NCI-H1694 (cell line): ENCODE measurements around the gene BAG3.
"Not testable (repeated sequence)": the region's sequence is repeated elsewhere in the genome, so short reads cannot be mapped to it uniquely, and the experiment has no call there.

Experiments used
- DNase-seq: peaks from one replicate; lab custom pipeline; 2025; lab: John Stamatoyannopoulos, UW

BAG3 gene

GRCh38 chr10:119693262-119693957, 42.2 kb downstream of the BAG3 start:
- DNase-seq, result no peak

DNA sequence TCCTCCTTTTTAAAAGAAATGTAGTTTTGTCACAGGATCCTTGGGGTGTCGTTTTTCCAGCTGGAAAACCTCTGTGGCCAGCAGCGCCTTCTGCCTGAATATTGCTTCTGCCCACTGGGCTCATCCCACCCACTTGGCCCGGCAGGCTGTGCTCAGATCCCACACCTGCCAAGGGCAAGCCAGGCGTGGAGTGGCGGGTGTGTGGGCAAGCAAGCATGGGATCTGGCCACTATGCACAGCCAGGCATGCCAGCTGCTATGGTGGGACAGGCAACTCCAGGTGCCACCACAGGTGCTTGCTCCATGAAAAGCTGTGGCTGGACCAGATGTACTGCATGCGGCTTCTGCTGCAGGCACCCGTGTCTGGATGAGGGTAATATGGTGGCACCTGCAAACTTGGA, 43.4 kb downstream of the BAG3 start:
- DNase-seq, result no peak

DNA sequence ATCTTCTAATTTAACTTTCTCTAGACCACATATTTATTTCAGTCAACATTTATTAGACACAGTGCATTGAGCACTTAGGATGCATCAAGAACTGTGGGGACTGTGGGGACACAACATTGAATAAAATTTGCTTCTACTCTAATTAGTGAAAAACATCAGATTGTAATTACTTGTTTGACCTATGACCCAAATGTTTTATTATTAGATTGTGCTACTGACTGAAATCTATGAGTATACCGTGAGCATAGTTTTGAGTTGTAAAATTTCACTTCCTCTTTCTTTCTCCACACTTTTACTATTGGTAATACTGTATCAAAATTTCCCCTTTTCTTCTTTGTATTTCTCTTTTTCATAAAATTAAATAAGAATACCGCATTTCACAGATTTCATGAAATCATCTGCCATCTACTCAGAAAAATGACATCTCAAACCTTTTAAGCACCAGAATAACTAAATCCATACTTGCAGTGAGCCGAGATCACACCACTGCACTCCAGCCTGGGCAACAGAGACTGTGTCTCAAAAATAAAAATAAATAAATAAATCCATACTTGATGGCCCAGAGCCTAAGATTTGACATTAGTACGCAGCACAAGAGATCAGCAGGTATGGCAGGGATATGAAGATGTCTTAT, 49.3 kb downstream of the BAG3 start:
- no peak for DNase-seq

GRCh38 chr10:119701861-119702260, 50.7 kb downstream of the BAG3 start:
- DNase-seq, result no peak

DNA sequence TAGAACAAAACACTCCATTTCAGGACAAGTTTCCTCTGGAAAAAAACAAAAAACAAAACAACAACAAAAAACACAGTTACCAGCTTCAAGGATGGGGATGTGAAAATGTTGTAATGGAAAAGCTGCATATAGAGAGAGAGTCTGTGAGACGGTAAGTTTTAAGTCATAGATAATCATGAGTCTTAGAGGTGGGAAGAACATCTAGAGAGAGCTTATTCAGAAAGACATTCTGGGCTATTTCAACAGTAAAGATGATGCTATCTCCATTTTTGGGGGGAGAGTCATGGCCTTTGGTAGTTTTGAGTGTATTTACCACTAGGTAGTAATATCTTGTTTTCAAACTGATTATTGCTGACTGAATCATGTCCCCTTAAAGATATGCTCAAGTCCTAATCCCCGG, 51.4 kb downstream of the BAG3 start:
- no peak for DNase-seq

DNA sequence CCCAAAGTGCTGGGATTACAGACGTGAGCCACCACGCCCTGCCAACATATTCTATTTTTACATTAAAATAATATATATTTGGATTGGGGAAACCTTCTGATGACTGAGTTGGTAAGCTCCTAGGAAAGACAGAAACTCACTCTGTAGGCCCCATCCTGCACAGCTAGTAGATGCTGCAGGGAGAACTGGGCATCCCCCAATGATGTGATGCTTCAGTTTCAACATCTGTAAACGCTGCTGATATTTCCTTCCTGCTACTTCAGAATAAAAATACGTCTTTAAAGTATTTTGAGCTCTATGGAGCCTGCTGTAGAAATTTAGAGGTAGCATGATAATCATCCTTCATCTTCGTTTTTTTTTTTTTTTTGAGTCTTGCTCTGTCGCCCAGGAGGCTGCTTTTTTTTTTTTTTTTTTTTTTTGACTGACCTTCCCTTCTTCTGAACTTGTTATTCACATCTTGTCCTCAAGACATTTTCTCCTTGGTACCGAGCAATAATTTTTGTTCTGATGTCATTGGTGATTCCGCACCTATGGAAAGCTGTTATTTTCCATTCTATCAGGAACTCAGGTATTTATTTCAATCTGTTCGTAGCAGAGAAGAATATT, 52.8 kb downstream of the BAG3 start:
- DNase-seq, result no peak

- DNase-seq, result no peak
These were observed 54.3 kb downstream of the BAG3 start for GRCh38 chr10:119705434-119705831.

- no peak for DNase-seq
These were observed 55.5 kb downstream of the BAG3 start for GRCh38 chr10:119706521-119707278.

GRCh38 chr10:119707331-119707730, 56.2 kb downstream of the BAG3 start:
- DNase-seq, result not testable (repeated sequence)

DNA sequence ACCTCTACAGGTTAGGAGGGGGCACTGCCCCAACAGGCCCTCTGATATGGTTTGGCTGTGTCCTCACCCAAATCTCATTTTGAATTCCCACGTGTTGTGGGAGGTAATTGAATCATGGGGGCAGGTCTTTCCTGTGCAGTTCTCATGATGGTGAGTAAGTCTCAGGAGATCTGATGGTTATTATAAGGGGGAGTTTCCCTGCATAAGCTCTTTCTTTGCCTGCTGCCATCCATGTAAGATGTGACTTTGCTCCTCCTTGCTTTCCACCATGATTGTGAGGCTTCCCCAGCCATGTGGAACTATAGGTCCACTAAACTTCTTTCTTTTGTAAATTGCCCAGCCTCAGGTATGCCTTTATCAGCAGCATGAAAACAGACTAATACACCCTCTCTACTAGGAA, 59.8 kb downstream of the BAG3 start:
- not testable (repeated sequence) for DNase-seq

- no peak for DNase-seq
These were observed 62.7 kb downstream of the BAG3 start for GRCh38 chr10:119713744-119714483.

- DNase-seq, result no peak
These were observed 63.3 kb downstream of the BAG3 start for GRCh38 chr10:119714484-119714816.

GRCh38 chr10:119715628-119716505, 64.7 kb downstream of the BAG3 start:
- no peak for DNase-seq

- DNase-seq, result no peak
These were observed 72.0 kb downstream of the BAG3 start for GRCh38 chr10:119723161-119723560.

DNA sequence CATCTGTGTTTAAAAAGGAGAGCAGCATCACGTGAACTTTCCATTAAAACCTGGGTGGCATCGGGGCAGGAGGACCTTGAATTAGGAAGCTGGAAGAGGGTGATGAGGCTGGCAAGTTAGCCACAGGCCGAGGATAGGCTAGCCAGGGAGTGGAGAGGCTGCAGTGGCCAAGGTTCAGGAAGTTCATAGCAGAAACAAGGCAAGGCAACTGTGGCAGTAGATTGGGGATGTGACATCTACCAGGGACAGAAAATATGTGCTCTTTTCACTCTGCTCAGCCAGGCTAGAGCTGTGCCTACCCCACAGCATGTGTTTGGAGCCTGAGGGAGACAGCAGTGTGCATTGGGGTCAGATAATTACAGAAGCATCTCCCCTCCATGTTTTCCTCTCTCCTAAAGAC, 72.4 kb downstream of the BAG3 start:
- DNase-seq, result no peak

GRCh38 chr10:119724593-119725516, 73.7 kb downstream of the BAG3 start:
- DNase-seq, result no peak

GRCh38 chr10:119725517-119725827, 74.3 kb downstream of the BAG3 start:
- DNase-seq, result no peak

DNA sequence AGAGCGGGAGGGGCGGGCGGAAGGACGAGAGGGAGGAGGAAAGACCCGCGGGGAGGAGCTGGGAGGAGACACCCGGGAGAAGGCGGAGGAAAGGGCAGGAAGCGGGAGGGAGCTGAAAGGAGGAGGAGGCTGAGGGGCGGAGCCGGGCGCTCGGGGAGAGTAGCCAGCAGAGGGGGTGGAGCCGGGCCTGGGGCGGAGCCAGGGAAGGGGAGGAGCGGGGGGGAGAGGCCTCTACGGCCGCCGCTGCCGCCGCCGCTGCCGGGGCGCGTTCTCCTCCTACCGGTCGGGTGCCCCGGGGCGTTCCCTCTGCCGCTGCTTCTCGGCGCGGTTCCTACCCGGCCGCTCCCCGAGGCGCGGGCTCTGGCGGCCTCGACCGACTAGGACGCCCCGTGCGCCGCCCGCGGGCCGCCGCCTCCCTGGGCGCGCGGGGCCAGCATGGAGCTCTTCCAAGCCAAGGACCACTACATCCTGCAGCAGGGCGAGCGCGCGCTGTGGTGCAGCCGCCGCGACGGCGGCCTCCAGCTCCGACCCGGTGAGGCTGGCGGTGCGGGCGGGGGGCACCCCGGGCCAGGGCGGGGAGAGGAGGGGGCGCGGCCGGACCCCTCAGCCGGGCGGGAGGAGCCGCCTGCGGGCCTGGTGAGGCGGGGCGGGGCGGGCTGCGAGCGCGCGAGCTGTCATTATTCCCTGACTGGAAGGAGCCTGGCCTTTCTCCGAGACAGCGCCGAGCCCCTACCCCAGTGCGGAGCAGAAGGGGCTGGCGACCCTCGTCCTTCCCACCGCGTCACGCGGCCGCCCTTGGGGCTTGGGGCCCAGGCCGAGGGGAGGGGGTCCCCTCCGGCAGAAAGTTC, 74.9 kb downstream of the BAG3 start, which contains the start of gene INPP5F:
Gene INPP5F, plus strand, starts transcription at position 223 of the 848 bp plus-strand sequence. Its CDS starts 213 bp downstream, at position 436.
- DNase-seq, result peak; percentile 79

GRCh38 chr10:119726676-119727261, 75.6 kb downstream of the BAG3 start:
- DNase-seq, result no peak
